K562 (cell line): Measurements from ENCODE around the gene CDCP1. TPM values are rescaled to one million over a fixed set of nuclear protein-coding genes. Genes with fewer than 3 reads are reported as not detected.
A peak's percentile ranks its signal among the peaks of the same experiment; 100 is the strongest.

ENCODE experiments used
- ATAC-seq: fragments of 200-7000 bp; cut with Tn5 transposase; 3 replicates; pipeline ENCODE4 v1.9.1; 2020; ENCODE audit warnings: moderate library complexity
- BruUV-seq: library from RNA; stranded (reverse); fragments of 400-500 nt; replicated peaks from 2 replicates; lab custom pipeline; 2021; lab: Mats Ljungman, UMichigan
- CTCF ChIA-PET: fragments of 300-600 bp; formaldehyde crosslinking; extraction: SDS; loops from one replicate; lab custom pipeline; 2021; ENCODE audit warnings: low intra/inter-chr PET ratio; lab: Yijun Ruan, JAX
- POLR2A ChIA-PET: fragments of 300-600, 350-650 bp; sonication (Branson Sonifier 250); formaldehyde crosslinking; extraction: SDS; loops from one replicate; lab custom pipeline; 2021; ENCODE audit warnings: antibody characterized with exemption, inconsistent platforms; lab: Yijun Ruan, JAX
- DNase-seq, 4 experiments: peaks; one replicate each; pipeline versions ENCODE4 v3.0.0 to v3.0.0-alpha.2; 2011 to 2018; ENCODE audit warnings: low spot score in 3 of 4, mixed read lengths in 3 of 4; ENCODE audit errors: extremely low read depth in 1 of 4
- FAIRE-seq: peaks from 2 replicates; lab custom pipeline; 2011; peaks lifted over from hg19 to GRCh38; lab: Jason Lieb, UNC
- H2AFZ ChIP-seq: 2 replicates; pipeline ENCODE4 v1.6.0; 2011; ENCODE audit warnings: low read depth, low read length, control low read depth, inconsistent platforms
- H3K27ac ChIP-seq: fragments of 200-600 bp; 3 replicates; pipeline ENCODE4 v1.8.0; 2011; ENCODE audit warnings: low read depth, mild to moderate bottlenecking, control low read depth, inconsistent platforms, low read length, moderate library complexity, mixed read lengths; ENCODE audit errors: extremely low read depth
- H3K27me3 ChIP-seq, 2 experiments: fragments of 300-600 bp in 1 of 2; 2 replicates in 1 of 2; 3 replicates in 1 of 2; pipeline versions ENCODE4 v1.6.0 to v1.8.0; 2011; ENCODE audit warnings: inconsistent platforms in 2 of 2, low read length in 2 of 2, mild to moderate bottlenecking in 1 of 2, mixed read lengths in 1 of 2, moderate library complexity in 1 of 2; ENCODE audit not compliant: control insufficient read depth in 2 of 2, insufficient read depth in 2 of 2
- H3K36me3 ChIP-seq: fragments of 300-600 bp; 3 replicates; pipeline ENCODE4 v1.8.0; 2011; ENCODE audit warnings: mild to moderate bottlenecking, low read length, inconsistent platforms; ENCODE audit not compliant: control insufficient read depth, insufficient read depth
- H3K4me1 ChIP-seq, 2 experiments: fragments of 200-600 bp in 1 of 2; replicated peaks in 1 of 2; 2 replicates in 1 of 2; 3 replicates in 1 of 2; pipeline versions ENCODE4 v1.5.1 to v1.8.0; 2011; ENCODE audit warnings: inconsistent platforms in 2 of 2, low read length in 2 of 2, mild to moderate bottlenecking in 1 of 2, mixed read lengths in 1 of 2, moderate library complexity in 1 of 2; ENCODE audit not compliant: control insufficient read depth in 2 of 2, insufficient read depth in 2 of 2
- H3K4me2 ChIP-seq: 2 replicates; pipeline ENCODE4 v1.6.1; 2011; ENCODE audit warnings: low read length, control low read depth, inconsistent platforms, mixed read lengths; ENCODE audit not compliant: insufficient read depth
- H3K4me3 ChIP-seq: fragments of 200-600 bp; sonication (generic), shearing (Covaris generic); 2 replicates; pipeline ENCODE4 v1.5.1; 2016; ENCODE audit warnings: control low read depth, inconsistent platforms
- H3K79me2 ChIP-seq: fragments of 200-600 bp; 3 replicates; pipeline ENCODE4 v1.8.0; 2011; ENCODE audit warnings: low read length, inconsistent platforms; ENCODE audit not compliant: control insufficient read depth, insufficient read depth
- H3K9ac ChIP-seq, 2 experiments: 2 replicates each; pipeline versions ENCODE4 v1.6.0 to v1.6.1; 2011; ENCODE audit warnings: low read depth in 2 of 2, low read length in 2 of 2, control low read depth in 1 of 2, inconsistent platforms in 1 of 2, mild to moderate bottlenecking in 1 of 2, mixed read lengths in 1 of 2; ENCODE audit not compliant: insufficient read depth in 1 of 2
- H3K9me1 ChIP-seq: one replicate; pipeline ENCODE4 v1.6.0; 2011; ENCODE audit warnings: inconsistent platforms, mild to moderate bottlenecking, low read length, moderate library complexity; ENCODE audit not compliant: control insufficient read depth, insufficient read depth
- H3K9me3 ChIP-seq: replicated peaks from 2 replicates; pipeline ENCODE4 v1.5.1; 2011; ENCODE audit warnings: low read depth, low read length, inconsistent platforms; ENCODE audit not compliant: control insufficient read depth, insufficient read depth
- H4K20me1 ChIP-seq: replicated peaks from 2 replicates; pipeline ENCODE4 v1.6.1; 2011; ENCODE audit warnings: low read length, inconsistent platforms, mixed read lengths; ENCODE audit not compliant: control insufficient read depth, insufficient read depth
- CBX1 ChIP-seq: sonication (generic); IDR thresholded peaks from 2 replicates; pipeline ENCODE4 v1.6.1; 2016; ENCODE audit warnings: antibody characterized with exemption, low read depth, mild to moderate bottlenecking
- CHAMP1 ChIP-seq: fragments of 450-650 bp; IDR thresholded peaks from 2 replicates; pipeline ENCODE4 v1.6.1; 2016; ENCODE audit warnings: mild to moderate bottlenecking
- HIVEP1 ChIP-seq: fragments of 250-450 bp; sonication (Bioruptor Pico); IDR thresholded peaks from 2 replicates; pipeline ENCODE4 v1.4.0; 2020; ENCODE audit warnings: mild to moderate bottlenecking
- NR2C1 ChIP-seq, 2 experiments: fragments of 450-650 bp; IDR thresholded peaks; 2 replicates each; pipeline ENCODE4 v1.6.1; 2017; ENCODE audit warnings: mild to moderate bottlenecking in 2 of 2, antibody characterized with exemption in 1 of 2, inconsistent platforms in 1 of 2, missing compliant biosample characterization in 1 of 2, missing genetic modification characterization in 1 of 2
- POLR2G ChIP-seq: fragments of 200-400 bp; formaldehyde crosslinking; IDR thresholded peaks from 2 replicates; pipeline ENCODE4 v1.6.1; 2017; ENCODE audit warnings: low read depth, mild to moderate bottlenecking, antibody characterized with exemption, low read length, moderate library complexity
- RAD51 ChIP-seq: fragments of 450-650 bp; IDR thresholded peaks from 2 replicates; pipeline ENCODE4 v1.7.1; 2016; ENCODE audit warnings: low read depth, mild to moderate bottlenecking, borderline replicate concordance
- SNIP1 ChIP-seq: fragments of 450-650 bp; IDR thresholded peaks from 2 replicates; pipeline ENCODE4 v1.7.1; 2017; ENCODE audit warnings: low read depth, mild to moderate bottlenecking
- ZNF175 ChIP-seq: fragments of 200-800 bp; sonication (Bioruptor generic); IDR thresholded peaks from 2 replicates; pipeline ENCODE4 v1.6.1; 2016; ENCODE audit warnings: low read depth, mild to moderate bottlenecking, missing genetic modification characterization, missing compliant biosample characterization
- ZNF3 ChIP-seq: fragments of 250-450 bp; sonication (Bioruptor Pico); IDR thresholded peaks from 2 replicates; pipeline ENCODE4 v1.5.0; 2021; ENCODE audit warnings: mild to moderate bottlenecking, moderate library complexity
- WGBS: fragments of 100-300 bp; shearing (Covaris generic); methylation state at CpG from one replicate; pipeline ENCODE4 v1.1.6; 2016; ENCODE audit warnings: low coverage, mixed read lengths; ENCODE audit not compliant: insufficient coverage; ENCODE audit errors: missing lambda C conversion rate; 5-methylcytosine and 5-hydroxymethylcytosine counted together
- in situ Hi-C: fragments of 300-500 bp; cut with MboI; formaldehyde crosslinking; loops from 4 replicates; pipeline ENCODE4 v1.15.0; 2018; ENCODE audit warnings: inconsistent platforms, mixed read lengths
- intact Hi-C: fragments of 100-400 bp; cut with micrococcal nuclease; formaldehyde crosslinking; loops from 2 replicates; pipeline ENCODE4 v1.14.2; 2022
- polyA plus RNA-seq, 8 experiments: library from polyadenylated mRNA; depleted of rRNA in 4 of 8; stranded (reverse) in 5 of 8; unstranded in 3 of 8; fragments of >200 nt; fragmentation: Nextera tagmentation in 2 of 8; fragmentation: Illumina TruSeq in 1 of 8; extraction: Ambion mirVana in 2 of 8; extraction: Trizol in 1 of 8; gene quantifications; 2 replicates each; pipeline versions ENCODE4 v1.2.1 to v1.2.3, GENCODE V29; 2011 to 2014; ENCODE audit warnings: inconsistent platforms in 1 of 8, missing spikeins in 1 of 8
- total RNA-seq, 7 experiments: library from RNA; depleted of rRNA in 6 of 7; stranded (reverse); fragments of >200 nt in 6 of 7; fragmentation: Illumina TruSeq in 2 of 7; extraction: Trizol in 2 of 7; gene quantifications; 2 replicates each; pipeline versions ENCODE4 v1.2.1 to v1.2.3, GENCODE V29; 2011 to 2021; ENCODE audit warnings: low replicate concordance in 1 of 7

The CDCP1 gene
- total and polyA plus RNA-seq, 9 of the 15 experiments (the other 6 are each of a cell fraction or from before 2014, with no cell fraction given): 3.9 to 16.4 (median 5.2) TPM

- TF ChIP-seq NR2C1 (IDR thresholded peaks at IDR 0.05) (no peak), NR2C1 (tag; IDR thresholded peaks at IDR 0.05) (0 out of 2 replicates have a peak, but pooled peaks have one; percentile 25), CBX1 (no peak), ZNF175 (CRISPR knock-in tag) (no peak; the same call in 1 of the 2 replicates), POLR2G (no peak), CHAMP1 (no peak)
These were observed 63.2 kb downstream of the CDCP1 start (continued) for GRCh38 chr3:45083023-45083422.

- no peak overlapping the region for H3K4me2 ChIP-seq
- no peaks in the 10 kb centered on the region for H3K9me3 ChIP-seq
- in situ Hi-C loops: no loop called here
- H3K27me3 ChIP-seq: no peaks in the 10 kb centered on the region
- no peak for ATAC-seq
- H3K4me3 ChIP-seq: no peak overlapping the region
- H2AFZ ChIP-seq: no peak overlapping the region
- no peak overlapping the region for H3K27ac ChIP-seq
- 75% methylated on average over 5 of the region's 5 CpGs for WGBS
- H4K20me1 ChIP-seq: no peaks in the 10 kb centered on the region
- no peak for TF ChIP-seq SNIP1
- no peak for TF ChIP-seq HIVEP1
- no peak for TF ChIP-seq RAD51
- TF ChIP-seq ZNF3 (CRISPR knock-in tag): no peak
- TF ChIP-seq, all 486 proteins: peak for 0
- Histone ChIP-seq H3K36me3 (peaks cover 8% of the 10 kb centered on the region; the same call in 2 of the 3 replicates), H3K79me2 (peaks cover 10% of the 10 kb centered on the region; the same call in 1 of the 3 replicates), H3K4me1 (peaks cover 21 to 77% of the 10 kb centered on the region in 2 experiments; a peak in 4 of 5 replicates), H3K9ac (peak overlapping the region in 1 of 2 experiments; percentile 45; a peak in 1 of 4 replicates), H3K9me1 (no peaks in the 10 kb centered on the region)
- DNase-seq (no peak), FAIRE-seq (no peak)
- CTCF ChIA-PET: no interaction called here
- POLR2A ChIA-PET: no interaction called here
- intact Hi-C loops: no loop called here
- no TSS peak for BruUV-seq
These were observed 64.0 kb downstream of the CDCP1 start for GRCh38 chr3:45082142-45082538.
